HCT116 (cell line): ENCODE data around the gene SLC25A44. TPM values are rescaled to one million over a fixed set of nuclear protein-coding genes. Genes with fewer than 3 reads are reported as not detected.

ENCODE experiments used
- ATAC-seq: fragments of 200-7000 bp; cut with Tn5 transposase; 2 replicates; pipeline ENCODE4 v1.9.1; 2020; ENCODE audit warnings: mild to moderate bottlenecking, moderate library complexity
- BruUV-seq: library from RNA; stranded (reverse); fragments of 400-500 nt; replicated peaks from 2 replicates; lab custom pipeline; 2021; lab: Mats Ljungman, UMichigan
- CTCF ChIA-PET: fragments of 300-600 bp; sonication (Branson Sonifier 250); formaldehyde crosslinking; loops from one replicate; lab custom pipeline; 2021; ENCODE audit warnings: antibody characterized with exemption; lab: Charles Lee
- POLR2A ChIA-PET: fragments of 300-600, 350-600 bp; sonication (Branson Sonifier 250); formaldehyde crosslinking; loops from one replicate; lab custom pipeline; 2021; ENCODE audit warnings: antibody characterized with exemption; lab: Charles Lee
- RAD21 ChIA-PET, 2 experiments: fragments of 300-600 bp; sonication (Branson Sonifier 250); formaldehyde crosslinking; loops; one replicate each; lab custom pipeline; 2023; ENCODE audit warnings: low total read pairs in 2 of 2; ENCODE audit not compliant: uncharacterized antibody in 2 of 2, unreplicated experiment in 2 of 2, low non-redundant PET in 1 of 2; lab: Charles Lee
- DNase-seq: peaks from one replicate; pipeline ENCODE4 v3.0.0-alpha.2; 2010; ENCODE audit warnings: low read depth, low spot score
- H2AFZ ChIP-seq: fragments of 200-600 bp; shearing (Covaris generic), sonication (generic); 2 replicates; pipeline ENCODE4 v1.6.1; 2017; ENCODE audit warnings: low read depth, mixed run types, mixed read lengths, antibody characterized with exemption, low read length; ENCODE audit not compliant: poor library complexity, severe bottlenecking
- H3K27ac ChIP-seq: 2 replicates; pipeline ENCODE4 v1.5.1; 2012; ENCODE audit warnings: low read depth, low read length
- H3K27me3 ChIP-seq: fragments of 200-600 bp; sonication (generic); 2 replicates; pipeline ENCODE4 v1.6.1; 2016; ENCODE audit warnings: mixed run types, low read length, mixed read lengths; ENCODE audit not compliant: insufficient read depth
- H3K36me3 ChIP-seq, 2 experiments: fragments of 200-500 bp in 1 of 2; fragments of 200-600 bp in 1 of 2; sonication (Bioruptor generic) in 1 of 2; sonication (generic) in 1 of 2; 2 replicates each; pipeline versions ENCODE4 v1.5.1 to v1.6.1; 2014 to 2016; ENCODE audit warnings: low read length in 2 of 2, inconsistent platforms in 1 of 2, mixed read lengths in 1 of 2, mixed run types in 1 of 2; ENCODE audit not compliant: insufficient read depth in 2 of 2, control insufficient read depth in 1 of 2
- H3K4me1 ChIP-seq, 2 experiments: fragments of 200-600 bp in 1 of 2; sonication (generic) in 1 of 2; 2 replicates each; pipeline versions ENCODE4 v1.5.1 to v1.6.1; 2012 to 2017; ENCODE audit warnings: low read length in 2 of 2, inconsistent platforms in 1 of 2, mild to moderate bottlenecking in 1 of 2, mixed read lengths in 1 of 2, mixed run types in 1 of 2, moderate library complexity in 1 of 2; ENCODE audit not compliant: insufficient read depth in 2 of 2, control insufficient read depth in 1 of 2
- H3K4me2 ChIP-seq: fragments of 200-600 bp; sonication (generic); 2 replicates; pipeline ENCODE4 v1.6.1; 2017; ENCODE audit warnings: mixed run types, low read length, mixed read lengths
- H3K4me3 ChIP-seq, 2 experiments: fragments of 200-600 bp in 1 of 2; sonication (generic) in 1 of 2; replicated peaks in 1 of 2; 2 replicates each; pipeline ENCODE4 v1.5.1; 2011 to 2016; ENCODE audit warnings: low read length in 2 of 2, control low read depth in 1 of 2, low read depth in 1 of 2, mild to moderate bottlenecking in 1 of 2, mixed read lengths in 1 of 2, mixed run types in 1 of 2
- H3K79me2 ChIP-seq: fragments of 200-600 bp; sonication (generic); 2 replicates; pipeline ENCODE4 v1.6.1; 2017; ENCODE audit warnings: mild to moderate bottlenecking, mixed run types, low read length, moderate library complexity, mixed read lengths; ENCODE audit not compliant: insufficient read depth
- H3K9ac ChIP-seq: fragments of 200-600 bp; sonication (generic); 2 replicates; pipeline ENCODE4 v1.6.1; 2016; ENCODE audit warnings: low read length, mixed read lengths
- H3K9me2 ChIP-seq: fragments of 200-600 bp; sonication (generic), shearing (Covaris generic); 2 replicates; pipeline ENCODE4 v1.6.1; 2017; ENCODE audit warnings: mixed run types, mild to moderate bottlenecking, moderate library complexity; ENCODE audit not compliant: insufficient read depth
- H3K9me3 ChIP-seq, 2 experiments: fragments of 200-500 bp in 1 of 2; fragments of 200-600 bp in 1 of 2; sonication (Bioruptor generic) in 1 of 2; sonication (generic) in 1 of 2; 2 replicates each; pipeline ENCODE4 v1.6.1; 2014 to 2017; ENCODE audit warnings: low read length in 2 of 2, mixed read lengths in 2 of 2, inconsistent platforms in 1 of 2, low read depth in 1 of 2, mild to moderate bottlenecking in 1 of 2, mixed run types in 1 of 2, moderate library complexity in 1 of 2; ENCODE audit not compliant: control insufficient read depth in 1 of 2, insufficient read depth in 1 of 2
- H4K20me1 ChIP-seq: fragments of 200-600 bp; sonication (generic), shearing (Covaris generic); 2 replicates; pipeline ENCODE4 v1.6.1; 2017; ENCODE audit warnings: mixed run types, mild to moderate bottlenecking, moderate library complexity; ENCODE audit not compliant: insufficient read depth
- ATF3 ChIP-seq: IDR thresholded peaks from 2 replicates; pipeline ENCODE4 v1.6.1; 2012
- CBX3 ChIP-seq: IDR thresholded peaks from 2 replicates; pipeline ENCODE4 v1.6.1; 2012; ENCODE audit warnings: low read depth
- CEBPB ChIP-seq: IDR thresholded peaks from 2 replicates; pipeline ENCODE4 v1.6.1; 2012; ENCODE audit warnings: low read depth
- CTCF ChIP-seq, 3 experiments: fragments of 200-600 bp in 1 of 3; sonication (generic) in 1 of 3; IDR thresholded peaks in 2 of 3; conservative IDR thresholded peaks in 1 of 3; 2 replicates each; pipeline ENCODE4 v1.5.1; 2012 to 2017; ENCODE audit warnings: low read depth in 2 of 3, low read length in 2 of 3, antibody characterized with exemption in 1 of 3, borderline replicate concordance in 1 of 3, control low read depth in 1 of 3, mild to moderate bottlenecking in 1 of 3, mixed read lengths in 1 of 3, mixed run types in 1 of 3, moderate library complexity in 1 of 3; ENCODE audit not compliant: insufficient read depth in 1 of 3
- ELF1 ChIP-seq: IDR thresholded peaks from 2 replicates; pipeline ENCODE4 v1.6.1; 2012; ENCODE audit warnings: low read depth, borderline replicate concordance
- EZH2 ChIP-seq: fragments of 200-600 bp; sonication (generic); IDR thresholded peaks from 2 replicates; pipeline ENCODE4 v1.6.1; 2017; ENCODE audit warnings: antibody characterized with exemption, mixed run types
- EZH2phosphoT487 ChIP-seq: fragments of 200-600 bp; IDR thresholded peaks from 2 replicates; pipeline ENCODE4 v1.6.1; 2018; ENCODE audit warnings: antibody characterized with exemption, borderline replicate concordance
- FOSL1 ChIP-seq: IDR thresholded peaks from 2 replicates; pipeline ENCODE4 v1.6.1; 2012; ENCODE audit warnings: low read depth
- JUND ChIP-seq: IDR thresholded peaks from 2 replicates; pipeline ENCODE4 v1.6.1; 2012
- MAX ChIP-seq: IDR thresholded peaks from 2 replicates; pipeline ENCODE4 v1.6.1; 2012
- RAD21 ChIP-seq: IDR thresholded peaks from 2 replicates; pipeline ENCODE4 v1.6.1; 2012; ENCODE audit warnings: low read depth, mild to moderate bottlenecking
- SIN3A ChIP-seq: IDR thresholded peaks from 2 replicates; pipeline ENCODE4 v1.6.1; 2012; ENCODE audit warnings: low read depth
- SP1 ChIP-seq: IDR thresholded peaks from 2 replicates; pipeline ENCODE4 v1.6.1; 2012; ENCODE audit warnings: low read depth
- SRF ChIP-seq: IDR thresholded peaks from 2 replicates; pipeline ENCODE4 v1.6.1; 2012; ENCODE audit warnings: low read depth
- intact Hi-C: fragments of 100-400 bp; cut with micrococcal nuclease; formaldehyde crosslinking; loops from 2 replicates; pipeline ENCODE4 v1.10.0; 2022
- total RNA-seq: library from RNA; stranded (reverse); gene quantifications from one replicate; pipeline ENCODE4 v1.2.1, GENCODE V29; 2021; ENCODE audit not compliant: unreplicated experiment

SLC25A44 gene
- total RNA-seq, 1 experiment from 2014 or later = 17.5 TPM

- intact Hi-C loops = no loop called here
- H3K4me3 ChIP-seq = no peak within 1 kb of the TSS
- H3K4me1 ChIP-seq = peaks cover 8 to 19% of the 10 kb centered on the region in 2 experiments
- H3K36me3 ChIP-seq = peaks cover 24 to 33% of the 10 kb centered on the region in 2 experiments
- DNase-seq (no peak), ATAC-seq (peak; percentile 25)
- CTCF ChIA-PET = interaction anchor here (1.4 kb wide), 1 partner anchor 14 kb away, joined by 3 read pairs; no protein-coding TSS in a partner anchor
- no peak for TF ChIP-seq JUND
- TF ChIP-seq ELF1 = no peak
- no peak for TF ChIP-seq MAX
- TF ChIP-seq FOSL1 = no peak
- no peak for TF ChIP-seq SRF
- no peak for TF ChIP-seq CEBPB
- no peak for TF ChIP-seq CBX3
- TF ChIP-seq SIN3A = no peak
- TF ChIP-seq EZH2phosphoT487 = no peak
- no peak for TF ChIP-seq CTCF (IDR thresholded peaks at IDR 0.05 in 2 of 3, conservative IDR thresholded peaks at IDR 0.05 in 1 of 3; ENCODE audit: borderline replicate concordance in 1 of 3, insufficient read depth in 1 of 3, low read depth in 2 of 3, low read length in 2 of 3)
- TF ChIP-seq EZH2 = no peak
- TF ChIP-seq ATF3 = no peak
- no peak for TF ChIP-seq RAD21
- no peak for TF ChIP-seq SP1
- POLR2A ChIA-PET = no interaction called here
- H3K79me2 ChIP-seq = no peaks in the 10 kb centered on the region
- no peaks in the 10 kb centered on the region for H3K27me3 ChIP-seq
- no peaks in the 10 kb centered on the region for H3K9me3 ChIP-seq
- no TSS peak for BruUV-seq
- no peaks in the 10 kb centered on the region for H3K9me2 ChIP-seq
- H4K20me1 ChIP-seq = peaks cover 3% of the 10 kb centered on the region; the same call in 1 of the 2 replicates
- H3K27ac ChIP-seq = peak within 1 kb of the TSS; percentile 24; the same call in 1 of the 2 replicates
- H2AFZ ChIP-seq = no peak within 1 kb of the TSS
- H3K9ac ChIP-seq = no peak within 1 kb of the TSS; the same call in 1 of the 2 replicates
- RAD21 ChIA-PET = no interaction called here
- peak within 1 kb of the TSS; percentile 41 for H3K4me2 ChIP-seq
Measured at GRCh38 chr1:156247460-156248322, 53.8 kb downstream of the SLC25A44 start, which contains the start of gene PAQR6. Gene PAQR6 (minus strand): TSS chr1:156248056. CDS start chr1:156246731, 1,325 bp downstream.
